ENCODE results near the gene GNAQ. TPM values are rescaled to one million over a fixed set of nuclear protein-coding genes. Genes with fewer than 3 reads are reported as not detected.

Gene GNAQ
- total and polyA plus RNA-seq, 2 of the 13 experiments (the other 11 are each of a cell fraction or from before 2014, with no cell fraction given), result 16.5 to 17.7 TPM

DNA sequence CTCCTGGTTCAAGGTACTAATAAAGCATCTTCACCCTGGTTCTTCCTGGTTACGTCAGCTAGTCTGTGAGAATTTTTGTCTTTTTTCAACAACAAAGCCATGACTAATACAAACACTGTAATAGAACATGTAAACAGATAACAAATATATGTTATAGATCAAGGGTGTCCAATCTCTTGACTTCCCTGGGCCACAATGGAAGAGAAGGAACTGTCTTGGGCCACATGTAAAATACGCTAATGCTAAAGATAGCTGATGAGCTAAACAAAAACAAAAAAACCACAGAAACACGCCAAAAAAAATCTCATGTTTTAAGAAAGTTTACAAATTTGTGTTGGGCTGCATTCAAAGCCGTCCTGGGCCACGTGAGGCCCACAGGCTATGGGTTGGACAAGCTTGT is 259.0 kb downstream of the GNAQ start (continued):
- TF ChIP-seq CBX2 (IDR thresholded peaks at IDR 0.05; ENCODE audit: low read depth, low read length), result no peak
- no peak for TF ChIP-seq CBX2 (CRISPR knock-in tag; IDR thresholded peaks at IDR 0.05; ENCODE audit: low read depth)
- no peak for TF ChIP-seq ZNF331 (CRISPR knock-in tag; IDR thresholded peaks at IDR 0.05)
- TF ChIP-seq ZNF543 (CRISPR knock-in tag; IDR thresholded peaks at IDR 0.05), result no peak
- no peak for TF ChIP-seq ZNF556 (CRISPR knock-in tag; IDR thresholded peaks at IDR 0.05; ENCODE audit: borderline replicate concordance)
- no peak for TF ChIP-seq SPEN (CRISPR knock-in tag; IDR thresholded peaks at IDR 0.05; ENCODE audit: low read depth)
- no peak for TF ChIP-seq ZNF768 (CRISPR knock-in tag; IDR thresholded peaks at IDR 0.05)
- TF ChIP-seq, protein P1, sequence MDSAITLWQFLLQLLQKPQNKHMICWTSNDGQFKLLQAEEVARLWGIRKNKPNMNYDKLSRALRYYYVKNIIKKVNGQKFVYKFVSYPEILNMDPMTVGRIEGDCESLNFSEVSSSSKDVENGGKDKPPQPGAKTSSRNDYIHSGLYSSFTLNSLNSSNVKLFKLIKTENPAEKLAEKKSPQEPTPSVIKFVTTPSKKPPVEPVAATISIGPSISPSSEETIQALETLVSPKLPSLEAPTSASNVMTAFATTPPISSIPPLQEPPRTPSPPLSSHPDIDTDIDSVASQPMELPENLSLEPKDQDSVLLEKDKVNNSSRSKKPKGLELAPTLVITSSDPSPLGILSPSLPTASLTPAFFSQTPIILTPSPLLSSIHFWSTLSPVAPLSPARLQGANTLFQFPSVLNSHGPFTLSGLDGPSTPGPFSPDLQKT (CRISPR knock-in tag; IDR thresholded peaks at IDR 0.05; ENCODE audit: borderline replicate concordance), result no peak
- TF ChIP-seq HOXA5 (CRISPR knock-in tag; IDR thresholded peaks at IDR 0.05), result no peak
- no peak for TF ChIP-seq ZNF264 (CRISPR knock-in tag; IDR thresholded peaks at IDR 0.05)
- TF ChIP-seq, protein P2, sequence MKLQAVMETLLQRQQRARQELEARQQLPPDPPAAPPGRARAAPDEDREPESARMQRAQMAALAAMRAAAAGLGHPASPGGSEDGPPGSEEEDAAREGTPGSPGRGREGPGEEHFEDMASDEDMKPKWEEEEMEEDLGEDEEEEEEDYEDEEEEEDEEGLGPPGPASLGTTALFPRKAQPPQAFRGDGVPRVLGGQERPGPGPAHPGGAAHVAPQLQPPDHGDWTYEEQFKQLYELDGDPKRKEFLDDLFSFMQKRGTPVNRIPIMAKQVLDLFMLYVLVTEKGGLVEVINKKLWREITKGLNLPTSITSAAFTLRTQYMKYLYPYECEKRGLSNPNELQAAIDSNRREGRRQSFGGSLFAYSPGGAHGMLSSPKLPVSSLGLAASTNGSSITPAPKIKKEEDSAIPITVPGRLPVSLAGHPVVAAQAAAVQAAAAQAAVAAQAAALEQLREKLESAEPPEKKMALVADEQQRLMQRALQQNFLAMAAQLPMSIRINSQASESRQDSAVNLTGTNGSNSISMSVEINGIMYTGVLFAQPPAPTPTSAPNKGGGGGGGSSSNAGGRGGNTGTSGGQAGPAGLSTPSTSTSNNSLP (IDR thresholded peaks at IDR 0.05; ENCODE audit: low read depth, low read length), result no peak
- no peak for TF ChIP-seq PHF5A (CRISPR knock-in tag; IDR thresholded peaks at IDR 0.05; ENCODE audit: low read depth, unreplicated experiment)

DNA sequence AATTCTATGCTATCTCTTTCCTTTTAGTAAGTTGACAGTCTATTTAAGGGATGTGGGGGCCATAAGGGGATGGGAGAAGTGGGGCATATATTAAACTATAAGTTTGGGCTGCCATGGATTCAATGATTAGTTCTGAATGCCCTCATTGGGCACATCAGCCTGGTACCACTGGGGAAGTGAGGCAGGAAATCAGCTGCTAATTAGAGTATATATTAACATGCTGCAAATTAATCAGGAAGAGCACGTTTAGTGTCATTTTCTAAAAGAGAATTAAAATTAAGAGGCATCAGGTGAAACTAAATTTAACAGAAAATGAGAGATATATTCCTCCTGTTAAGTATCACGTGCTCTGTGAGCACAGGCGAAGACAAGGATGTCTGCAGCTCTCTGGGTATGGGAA is 260.4 kb downstream of the GNAQ start:
- no peak overlapping the region for H2AFZ ChIP-seq (ENCODE audit: low read length)
- intact Hi-C loops (cut with micrococcal nuclease; ENCODE audit: unreplicated experiment), result no loop called here
- ATAC-seq (no peak), DNase-seq (ENCODE audit: low spot score) (no peak), FAIRE-seq (no peak)
- no peak overlapping the region for H3K27ac ChIP-seq (ENCODE audit: extremely low read length, insufficient read depth, low read length)
- no peaks in the 10 kb centered on the region for H4K20me1 ChIP-seq (ENCODE audit: insufficient read depth, low read length)
- H3K4me2 ChIP-seq (ENCODE audit: low read depth, low read length), result no peak overlapping the region
- 93% methylated on average over 3 of the region's 3 CpGs for WGBS (ENCODE audit: low lambda C conversion rate)
- H3K4me1 ChIP-seq (ENCODE audit: insufficient read depth, low read length), result peaks cover 9% of the 10 kb centered on the region
- no peaks in the 10 kb centered on the region for H3K27me3 ChIP-seq (ENCODE audit: control insufficient read depth in 1 of 2, insufficient read depth in 2 of 2, low read length in 2 of 2)
- in situ Hi-C loops (cut with HindIII; ENCODE audit: extremely low pct_ligation_motif_present, low pct_unique_long_range_greater_than_20kb), result no loop called here
- BruUV-seq (replicated peaks), result no TSS peak
- no peak for TF ChIP-seq SP5 (CRISPR knock-in tag; IDR thresholded peaks at IDR 0.05; ENCODE audit: borderline replicate concordance, low read depth)
- H3K79me2 ChIP-seq (ENCODE audit: insufficient read depth, low read length), result no peaks in the 10 kb centered on the region
- CTCF ChIA-PET (ENCODE audit: low intra/inter-chr PET ratio, low total read pairs), result no interaction called here
- H3K36me3 ChIP-seq (replicated peaks in 1 of 2; ENCODE audit: control insufficient read depth in 1 of 2, insufficient read depth in 2 of 2, low read length in 2 of 2), result no peaks in the 10 kb centered on the region
- no peak overlapping the region for H3K4me3 ChIP-seq (replicated peaks in 1 of 3; ENCODE audit: insufficient read depth in 1 of 3, low read depth in 2 of 3, low read length in 3 of 3)
- POLR2A ChIA-PET, result no interaction called here
- no peak overlapping the region for H3K9ac ChIP-seq (ENCODE audit: insufficient read depth, low read depth, low read length)
- H3K9me3 ChIP-seq (ENCODE audit: low read length), result no peaks in the 10 kb centered on the region

Data from HepG2 (cell line).